Naive thymus-derived CD4-positive, alpha-beta T cell (primary cell): ENCODE results near the gene SHISA5. TPM values are rescaled to one million over a fixed set of nuclear protein-coding genes. Genes with fewer than 3 reads are reported as not detected.
"Not testable (repeated sequence)": the region's sequence is repeated elsewhere in the genome, so short reads cannot be mapped to it uniquely, and the experiment has no call there.

Source experiments
- ATAC-seq: fragments of 150-1000 bp; cut with Tn5 transposase; 2 replicates; pipeline ENCODE4 v1.10.0; 2021; ENCODE audit warnings: mild to moderate bottlenecking, moderate library complexity
- CTCF ChIA-PET: fragments of 350-600 bp; sonication (Branson Sonifier 250); formaldehyde crosslinking; loops from one replicate; lab custom pipeline; 2021; ENCODE audit warnings: antibody characterized with exemption; lab: Charles Lee
- POLR2A ChIA-PET: fragments of 350-600 bp; sonication (Branson Sonifier 250); formaldehyde crosslinking; loops from one replicate; lab custom pipeline; 2021; ENCODE audit warnings: antibody characterized with exemption, inconsistent platforms; lab: Charles Lee
- DNase-seq, 9 donors: peaks; one replicate each; pipeline versions ENCODE4 v3.0.0 to v3.0.0-alpha.2; 2020 to 2022; ENCODE audit warnings: mixed read lengths in 1 of 9
- H3K27ac ChIP-seq: one replicate; pipeline ENCODE4 v1.7.0; 2013; ENCODE audit warnings: mild to moderate bottlenecking, low read depth, low read length, moderate library complexity
- H3K27me3 ChIP-seq, 2 donors: one replicate each; pipeline ENCODE4 v1.7.0; 2013; ENCODE audit warnings: low read length in 2 of 2, mild to moderate bottlenecking in 2 of 2, moderate library complexity in 2 of 2; ENCODE audit not compliant: control insufficient read depth in 2 of 2, insufficient read depth in 2 of 2
- H3K36me3 ChIP-seq, 3 experiments: 1 replicate in 2 of 3; 2 replicates in 1 of 3; pipeline ENCODE4 v1.7.0; 2013; ENCODE audit warnings: low read length in 3 of 3, mild to moderate bottlenecking in 3 of 3, moderate library complexity in 1 of 3; ENCODE audit not compliant: insufficient read depth in 3 of 3, control insufficient read depth in 2 of 3
- H3K4me1 ChIP-seq, 2 donors: one replicate each; pipeline ENCODE4 v1.7.0; 2013; ENCODE audit warnings: low read length in 2 of 2, mild to moderate bottlenecking in 2 of 2, moderate library complexity in 1 of 2; ENCODE audit not compliant: control insufficient read depth in 2 of 2, insufficient read depth in 2 of 2
- H3K4me3 ChIP-seq: 2 replicates; pipeline ENCODE4 v1.7.0; 2013; ENCODE audit warnings: mild to moderate bottlenecking, low read length
- H3K9me3 ChIP-seq, 3 experiments: 1 replicate in 2 of 3; 2 replicates in 1 of 3; pipeline ENCODE4 v1.7.0; 2013; ENCODE audit warnings: low read length in 3 of 3; ENCODE audit not compliant: control insufficient read depth in 2 of 3
- H3K27ac Mint-ChIP-seq, 9 donors: one replicate each; pipeline ENCODE4 v1.8.0; 2020 to 2022; ENCODE audit warnings: mixed read lengths in 9 of 9, mild to moderate bottlenecking in 8 of 9, moderate library complexity in 5 of 9, inconsistent platforms in 2 of 9
- H3K27me3 Mint-ChIP-seq, 5 donors: one replicate each; pipeline ENCODE4 v1.8.0; 2021 to 2022; ENCODE audit warnings: mixed read lengths in 5 of 5, mild to moderate bottlenecking in 1 of 5
- H3K36me3 Mint-ChIP-seq, 5 donors: one replicate each; pipeline ENCODE4 v1.8.0; 2020 to 2022; ENCODE audit warnings: mixed read lengths in 5 of 5, mild to moderate bottlenecking in 3 of 5, inconsistent platforms in 1 of 5
- H3K4me1 Mint-ChIP-seq, 7 donors: one replicate each; pipeline ENCODE4 v1.8.0; 2020 to 2022; ENCODE audit warnings: mixed read lengths in 7 of 7, mild to moderate bottlenecking in 3 of 7, inconsistent platforms in 1 of 7
- H3K4me3 Mint-ChIP-seq, 10 donors: one replicate each; pipeline ENCODE4 v1.8.0; 2020 to 2022; ENCODE audit warnings: mild to moderate bottlenecking in 10 of 10, mixed read lengths in 10 of 10, moderate library complexity in 6 of 10, inconsistent platforms in 2 of 10
- H3K9me3 Mint-ChIP-seq, 11 donors: one replicate each; pipeline ENCODE4 v1.8.0; 2020 to 2022; ENCODE audit warnings: mixed read lengths in 11 of 11, mild to moderate bottlenecking in 4 of 11, inconsistent platforms in 1 of 11, moderate library complexity in 1 of 11
- intact Hi-C, 2 donors: fragments of 100-400 bp; cut with micrococcal nuclease; formaldehyde crosslinking; loops; one replicate each; pipeline ENCODE4 v1.15.1; 2023
- polyA plus RNA-seq, 2 donors: library from polyadenylated mRNA; unstranded; fragments of 300-500 nt; fragmentation: Illumina TruSeq; gene quantifications; one replicate each; pipeline ENCODE4 v1.2.3, GENCODE V29; 2021
- total RNA-seq, 6 experiments: library from RNA in 5 of 6; stranded (reverse) in 5 of 6; gene quantifications; 1 replicate in 5 of 6; 2 replicates in 1 of 6; pipeline ENCODE4 v1.2.3 and lab custom pipeline; 2021 to 2026

The SHISA5 gene
- total and polyA plus RNA-seq, 7 experiments from 2014 or later = 147 to 383 (median 191) TPM

DNA sequence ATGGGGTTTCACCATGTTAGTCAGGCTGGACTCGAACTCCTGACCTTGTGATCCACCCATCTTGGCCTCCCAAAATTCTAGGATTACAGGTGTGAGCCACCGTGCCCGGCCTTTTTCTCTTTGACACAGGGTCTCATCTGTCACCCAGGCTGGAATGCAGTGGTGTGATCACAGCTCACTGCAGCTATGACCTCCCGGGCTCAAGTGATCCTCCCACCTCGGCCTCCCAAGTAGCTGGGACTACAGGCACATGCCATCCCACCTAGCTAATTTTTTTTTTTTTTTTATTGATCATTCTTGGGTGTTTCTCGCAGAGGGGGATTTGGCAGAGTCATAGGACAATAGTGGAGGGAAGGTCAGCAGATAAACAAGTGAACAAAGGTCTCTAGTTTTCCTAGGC, 21.2 kb downstream of the SHISA5 start:
- H3K4me1 ChIP-seq = peaks cover 13 to 28% of the 10 kb centered on the region in 2 donors
- H3K36me3 Mint-ChIP-seq = peaks cover 0 to 15% (median 0%) of the 10 kb centered on the region in 5 donors

DNA sequence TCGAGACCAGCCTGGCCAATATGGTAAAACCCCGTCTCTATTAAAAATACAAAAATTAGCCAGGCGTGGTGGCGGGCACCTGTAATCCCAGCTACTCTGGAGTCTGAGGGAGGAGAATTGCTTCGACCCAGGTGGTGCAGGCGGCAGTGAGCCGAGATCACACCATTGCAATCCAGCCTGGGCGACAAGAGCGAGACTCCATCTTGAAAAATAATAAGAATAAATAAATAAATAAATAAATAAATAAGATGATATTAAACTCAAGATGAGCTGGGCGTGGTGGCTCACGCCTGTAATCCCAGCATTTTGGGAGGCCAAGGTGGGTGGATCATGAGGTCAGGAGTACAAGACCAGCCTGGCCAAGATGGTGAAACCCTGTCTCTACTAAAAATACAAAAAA, 23.1 kb downstream of the SHISA5 start:
- ATAC-seq, intact Hi-C loops, H3K27me3 Mint-ChIP-seq, H3K27ac ChIP-seq, DNase-seq, H3K27me3 ChIP-seq, H3K4me3 Mint-ChIP-seq, H3K9me3 Mint-ChIP-seq, H3K9me3 ChIP-seq, H3K36me3 ChIP-seq, H3K27ac Mint-ChIP-seq, H3K4me3 ChIP-seq: not testable (repeated sequence)
- peaks cover 18 to 41% (median 36%) of the 10 kb centered on the region in 7 donors for H3K4me1 Mint-ChIP-seq
- POLR2A ChIA-PET = interaction anchor here (0.7 to 3.0 kb wide), 7 partner anchors 10 to 1249 kb away, joined by 3 to 29 read pairs (median 3); a partner anchor contains a TSS
- CTCF ChIA-PET = interaction anchor here (2.2 kb wide), 1 partner anchor 26 kb away, joined by 7 read pairs; no protein-coding TSS in a partner anchor
- H3K36me3 Mint-ChIP-seq = peaks cover 0 to 18% (median 0%) of the 10 kb centered on the region in 5 donors
- H3K4me1 ChIP-seq = peaks cover 25 to 33% of the 10 kb centered on the region in 2 donors

More for the DNA sequence above, 21.2 kb downstream of the SHISA5 start:
- H3K27ac Mint-ChIP-seq, H3K4me3 Mint-ChIP-seq, ATAC-seq, H3K9me3 ChIP-seq, H3K36me3 ChIP-seq, H3K27ac ChIP-seq, H3K27me3 Mint-ChIP-seq, intact Hi-C loops, CTCF ChIA-PET, H3K4me3 ChIP-seq, H3K9me3 Mint-ChIP-seq, H3K27me3 ChIP-seq, DNase-seq: not testable (repeated sequence)
- H3K4me1 Mint-ChIP-seq = peaks cover 12 to 30% (median 23%) of the 10 kb centered on the region in 7 donors
- POLR2A ChIA-PET = interaction anchor here (0.8 to 1.0 kb wide), 2 partner anchors 11 to 42 kb away, joined by 5 to 6 read pairs; no protein-coding TSS in a partner anchor

DNA sequence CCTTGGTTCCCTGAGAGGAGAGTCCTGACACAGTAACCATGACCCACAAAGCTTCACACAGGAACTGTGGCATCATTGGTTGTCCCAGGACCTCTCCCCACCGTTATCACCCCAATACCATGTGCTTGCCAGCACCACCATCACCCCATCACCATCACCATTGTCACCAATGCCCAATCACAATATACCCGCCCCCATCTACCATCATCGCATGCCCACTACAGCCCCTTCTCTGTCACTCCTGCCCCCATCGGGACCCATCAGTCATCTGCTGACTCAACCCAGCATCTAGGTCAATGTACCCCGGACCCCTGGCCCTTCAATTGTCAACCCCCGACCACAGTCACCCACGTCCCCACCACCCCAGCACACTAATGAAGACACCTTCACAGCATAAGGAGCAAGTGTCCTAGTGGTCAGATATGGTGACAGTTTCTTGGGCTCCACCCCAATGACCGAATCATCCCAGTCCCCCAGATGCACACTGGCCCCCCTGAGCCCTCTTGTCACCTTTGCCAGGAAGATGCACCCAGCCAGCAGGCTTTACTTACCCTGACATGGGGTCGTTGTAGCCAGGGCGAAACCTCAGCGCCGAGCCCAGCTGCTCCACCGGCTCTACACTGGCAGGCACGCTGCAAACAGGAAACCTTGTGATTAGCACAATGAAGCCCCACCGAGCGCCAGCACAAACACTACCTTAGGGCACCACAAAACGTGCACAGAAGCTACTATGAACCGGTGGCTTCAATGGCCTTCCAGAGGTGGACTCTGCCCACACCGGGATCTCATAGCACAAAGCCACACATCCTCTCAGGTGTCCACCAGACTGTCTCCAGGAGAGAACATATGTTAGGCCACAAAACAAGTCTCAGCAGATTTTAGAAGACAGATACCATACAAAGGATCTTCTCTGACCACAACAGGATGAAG, 25.1 kb downstream of the SHISA5 start:
- H3K27ac ChIP-seq = peak overlapping the region; percentile 53
- intact Hi-C loops = loop anchor here (1.0 to 10.0 kb wide), 4 partner anchors 13 to 1816 kb away; partner anchors contain the start of genes CCDC51 (in 1 of the 2), HYAL3 (in 1 of the 2), IFRD2 (in 1 of the 2) and NAA80 (in 1 of the 2)
- H3K36me3 ChIP-seq = no peaks in the 10 kb centered on the region
- DNase-seq (peak; percentile 34 to 88 (median 84)), ATAC-seq (peak; percentile 88)
- Mint-ChIP-seq H3K36me3 (peaks cover 0 to 24% (median 0%) of the 10 kb centered on the region in 5 donors), H3K27me3 (no peaks in the 10 kb centered on the region), H3K4me1 (peaks cover 27 to 55% (median 46%) of the 10 kb centered on the region in 7 donors), H3K9me3 (no peaks in the 10 kb centered on the region), H3K27ac (peak overlapping the region; percentile 86 to 99 (median 98)), H3K4me3 (peak overlapping the region; percentile 72 to 100 (median 84))
- POLR2A ChIA-PET = interaction anchor here (0.6 to 3.0 kb wide), 9 partner anchors 8 to 211 kb away, joined by 3 to 29 read pairs (median 5); partner anchors contain the start of genes CCDC51 and TMA7
- H3K9me3 ChIP-seq = no peaks in the 10 kb centered on the region
- H3K4me1 ChIP-seq = peaks cover 25 to 33% of the 10 kb centered on the region in 2 donors
- CTCF ChIA-PET = interaction anchor here (0.7 to 1.7 kb wide), 7 partner anchors 9 to 78 kb away, joined by 3 to 4 read pairs (median 3); no protein-coding TSS in a partner anchor
- H3K27me3 ChIP-seq = no peaks in the 10 kb centered on the region
- peak overlapping the region; percentile 50 for H3K4me3 ChIP-seq

DNA sequence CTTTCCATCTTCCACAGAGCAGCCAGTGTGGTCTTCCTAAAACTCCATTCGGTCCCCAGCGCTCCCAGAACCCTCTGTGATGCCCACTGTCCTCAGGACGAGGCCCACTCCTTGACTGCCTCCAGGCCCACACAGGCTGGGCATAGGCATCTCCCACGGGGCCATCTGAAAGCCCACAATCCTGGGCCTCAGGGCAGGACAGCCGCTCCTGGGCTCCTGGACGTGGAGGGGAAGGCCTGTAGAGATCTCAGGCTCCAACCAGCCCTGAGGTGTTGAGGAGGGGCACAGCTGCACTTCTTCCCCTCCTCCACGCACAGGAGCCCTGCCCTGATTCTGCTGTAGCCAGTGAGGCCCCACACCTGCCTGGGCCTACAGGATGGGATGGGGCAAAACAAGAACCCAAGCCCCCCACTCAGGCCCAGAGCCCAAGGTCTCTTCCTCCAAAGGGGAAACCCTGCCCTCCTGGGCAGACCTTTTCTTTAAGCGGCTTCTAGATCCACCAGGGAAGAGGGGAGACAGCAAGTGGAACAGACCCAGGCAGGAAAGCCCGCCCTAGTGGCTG, 25.9 kb downstream of the SHISA5 start:
- Histone ChIP-seq H3K36me3 (no peaks in the 10 kb centered on the region), H3K4me1 (peaks cover 34 to 41% of the 10 kb centered on the region in 2 donors), H3K27me3 (no peaks in the 10 kb centered on the region), H3K27ac (peak overlapping the region; percentile 57), H3K4me3 (peak overlapping the region; percentile 50), H3K9me3 (no peaks in the 10 kb centered on the region)
- H3K4me3 Mint-ChIP-seq = peak overlapping the region in 6 of 10 donors; percentile 68 to 100 (median 82)
- CTCF ChIA-PET = interaction anchor here (1.0 to 1.7 kb wide), 5 partner anchors 8 to 73 kb away, joined by 3 to 5 read pairs (median 4); no protein-coding TSS in a partner anchor
- POLR2A ChIA-PET = interaction anchor here (0.9 to 2.4 kb wide), 5 partner anchors 8 to 38 kb away, joined by 3 to 14 read pairs (median 5); partner anchors contain the start of genes ATRIP, CCDC51 and TMA7
- peaks cover 34 to 63% (median 54%) of the 10 kb centered on the region in 7 donors for H3K4me1 Mint-ChIP-seq
- peaks cover 0 to under 1% (median 0%) of the 10 kb centered on the region in 5 donors for H3K27me3 Mint-ChIP-seq
- no peak for ATAC-seq
- H3K27ac Mint-ChIP-seq = peak overlapping the region; percentile 45 to 99 (median 98)
- peaks cover 0 to 24% (median 0%) of the 10 kb centered on the region in 5 donors for H3K36me3 Mint-ChIP-seq
- intact Hi-C loops = loop anchor here in 1 of 2 donors (10.0 kb wide), 1 partner anchor 1817 kb away; the partner anchor contains the start of genes HYAL3, IFRD2 and NAA80
- no peaks in the 10 kb centered on the region for H3K9me3 Mint-ChIP-seq
- no peak for DNase-seq

DNA sequence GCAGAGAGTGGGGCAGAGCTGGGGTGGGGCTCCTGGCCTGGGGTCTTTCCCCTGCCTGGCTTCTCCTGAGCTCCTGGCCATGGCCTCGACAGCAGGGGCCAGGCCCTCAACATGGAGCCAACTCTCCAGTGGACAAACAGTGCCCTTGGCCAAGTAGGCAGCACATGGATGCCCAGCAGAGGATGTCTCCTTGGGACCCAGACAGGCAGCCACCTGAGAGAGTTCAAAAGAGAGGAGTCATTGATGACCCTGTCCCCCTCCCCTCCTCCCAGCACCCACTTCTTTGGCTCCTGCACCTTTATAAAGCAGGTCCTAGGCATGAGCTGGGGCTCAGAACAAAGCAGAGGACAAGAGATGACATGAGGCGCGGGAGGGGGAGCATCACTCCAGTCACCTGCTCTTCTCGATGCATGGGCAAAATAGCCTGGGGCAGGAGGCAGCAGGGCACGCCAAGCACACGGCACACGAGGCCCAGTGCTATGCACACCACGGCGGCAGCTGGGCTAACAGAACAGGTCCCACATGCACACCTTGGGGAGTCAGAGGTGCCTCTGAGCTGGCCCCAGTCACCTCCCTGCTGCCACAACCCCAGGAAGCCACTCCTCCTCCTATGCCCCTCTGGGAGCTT, 27.4 kb downstream of the SHISA5 start:
- peak overlapping the region in 8 of 9 donors; percentile 31 to 99 (median 88) for H3K27ac Mint-ChIP-seq
- CTCF ChIA-PET = interaction anchor here (0.7 to 1.6 kb wide), 3 partner anchors 19 to 40 kb away, joined by 3 to 5 read pairs (median 4); no protein-coding TSS in a partner anchor
- DNase-seq = no peak
- no peaks in the 10 kb centered on the region for H3K36me3 ChIP-seq
- POLR2A ChIA-PET = interaction anchor here (1.1 to 2.4 kb wide), 3 partner anchors 10 to 30 kb away, joined by 4 to 14 read pairs (median 6); partner anchors contain the start of gene ATRIP
- no peak for ATAC-seq
- H3K4me1 ChIP-seq = peaks cover 39 to 41% of the 10 kb centered on the region in 2 donors
- peaks cover 0 to 28% (median 0%) of the 10 kb centered on the region in 5 donors for H3K36me3 Mint-ChIP-seq
- no peaks in the 10 kb centered on the region for H3K27me3 ChIP-seq
- H3K4me3 ChIP-seq = no peak overlapping the region
- intact Hi-C loops = loop anchor here in 1 of 2 donors (10.0 kb wide), 1 partner anchor 1818 kb away; the partner anchor contains the start of genes HYAL3, IFRD2 and NAA80
- H3K27me3 Mint-ChIP-seq = peaks cover 0 to 2% (median 0%) of the 10 kb centered on the region in 5 donors
- H3K4me1 Mint-ChIP-seq = peaks cover 33 to 68% (median 59%) of the 10 kb centered on the region in 7 donors
- no peaks in the 10 kb centered on the region for H3K9me3 ChIP-seq
- H3K4me3 Mint-ChIP-seq = peak overlapping the region in 1 of 10 donors; percentile 21
- peaks cover 0 to 2% (median 0%) of the 10 kb centered on the region in 11 donors for H3K9me3 Mint-ChIP-seq
- peak overlapping the region; percentile 26 for H3K27ac ChIP-seq
